ENCODE measurements around the gene DYNLT2. TPM values are rescaled to one million over a fixed set of nuclear protein-coding genes. Genes with fewer than 3 reads are reported as not detected.

Gene DYNLT2
- total and polyA plus RNA-seq, 2 of the 13 experiments (the other 11 are each of a cell fraction or from before 2014, with no cell fraction given), result 2.1 to 4.3 TPM

DNA sequence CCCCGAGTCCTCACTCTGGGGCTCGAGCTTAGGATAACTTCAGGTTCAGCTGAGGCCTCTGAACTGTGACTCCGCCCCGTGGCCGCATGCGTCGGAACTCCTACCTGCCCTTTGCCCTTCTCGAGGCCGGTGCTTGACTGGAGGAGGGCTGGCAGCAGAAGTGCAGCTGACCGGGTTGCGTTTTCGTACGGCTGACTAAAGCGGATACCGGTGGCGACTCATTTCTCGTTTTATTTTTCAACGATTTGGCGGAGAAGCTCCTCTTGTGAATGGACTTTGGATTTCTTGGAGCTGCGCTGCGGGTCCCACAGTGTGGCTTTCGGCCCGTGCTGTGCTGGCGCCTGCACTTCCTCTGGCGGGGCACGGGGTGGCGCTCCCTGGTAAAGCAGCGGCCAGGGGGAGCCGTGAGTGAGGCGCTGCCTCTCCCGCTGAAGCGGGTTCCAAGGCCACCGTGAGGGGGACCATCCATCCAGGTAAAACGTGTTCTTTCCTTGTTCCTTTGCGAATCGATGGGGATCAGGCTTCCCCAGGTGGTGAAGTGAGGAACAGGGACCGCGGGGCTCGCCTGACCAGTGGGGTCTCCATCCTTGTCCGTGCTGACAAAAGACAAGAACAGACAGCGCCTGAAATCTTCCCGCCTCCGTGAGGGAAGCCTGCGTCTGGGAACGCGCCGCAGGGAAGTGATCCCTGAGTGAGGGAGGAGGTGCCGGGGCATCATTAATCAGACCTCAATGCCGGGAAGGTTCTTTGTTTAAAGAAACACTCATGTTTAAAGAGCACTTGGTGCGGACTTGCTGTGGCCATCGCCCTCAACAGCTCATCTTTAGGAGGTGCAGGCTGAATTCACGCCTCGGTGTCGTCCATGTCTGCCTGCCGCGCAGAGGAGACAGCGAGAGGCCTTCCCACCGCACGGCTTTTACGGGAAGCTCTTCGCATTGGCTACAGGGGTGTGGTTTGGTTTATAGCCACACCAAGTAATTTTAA is 38.9 kb upstream of the DYNLT2 start (continued):
- TF ChIP-seq REXO4 (CRISPR knock-in tag; IDR thresholded peaks at IDR 0.05; ENCODE audit: borderline replicate concordance), result no peak; the same call in 1 of the 2 replicates
- TF ChIP-seq, protein P1, sequence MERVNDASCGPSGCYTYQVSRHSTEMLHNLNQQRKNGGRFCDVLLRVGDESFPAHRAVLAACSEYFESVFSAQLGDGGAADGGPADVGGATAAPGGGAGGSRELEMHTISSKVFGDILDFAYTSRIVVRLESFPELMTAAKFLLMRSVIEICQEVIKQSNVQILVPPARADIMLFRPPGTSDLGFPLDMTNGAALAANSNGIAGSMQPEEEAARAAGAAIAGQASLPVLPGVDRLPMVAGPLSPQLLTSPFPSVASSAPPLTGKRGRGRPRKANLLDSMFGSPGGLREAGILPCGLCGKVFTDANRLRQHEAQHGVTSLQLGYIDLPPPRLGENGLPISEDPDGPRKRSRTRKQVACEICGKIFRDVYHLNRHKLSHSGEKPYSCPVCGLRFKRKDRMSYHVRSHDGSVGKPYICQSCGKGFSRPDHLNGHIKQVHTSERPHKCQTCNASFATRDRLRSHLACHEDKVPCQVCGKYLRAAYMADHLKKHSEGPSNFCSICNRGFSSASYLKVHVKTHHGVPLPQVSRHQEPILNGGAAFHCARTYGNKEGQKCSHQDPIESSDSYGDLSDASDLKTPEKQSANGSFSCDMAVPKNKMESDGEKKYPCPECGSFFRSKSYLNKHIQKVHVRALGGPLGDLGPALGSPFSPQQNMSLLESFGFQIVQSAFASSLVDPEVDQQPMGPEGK (CRISPR knock-in tag; IDR thresholded peaks at IDR 0.05), result no peak; the same call in 1 of the 2 replicates
- TF ChIP-seq, protein P2, sequence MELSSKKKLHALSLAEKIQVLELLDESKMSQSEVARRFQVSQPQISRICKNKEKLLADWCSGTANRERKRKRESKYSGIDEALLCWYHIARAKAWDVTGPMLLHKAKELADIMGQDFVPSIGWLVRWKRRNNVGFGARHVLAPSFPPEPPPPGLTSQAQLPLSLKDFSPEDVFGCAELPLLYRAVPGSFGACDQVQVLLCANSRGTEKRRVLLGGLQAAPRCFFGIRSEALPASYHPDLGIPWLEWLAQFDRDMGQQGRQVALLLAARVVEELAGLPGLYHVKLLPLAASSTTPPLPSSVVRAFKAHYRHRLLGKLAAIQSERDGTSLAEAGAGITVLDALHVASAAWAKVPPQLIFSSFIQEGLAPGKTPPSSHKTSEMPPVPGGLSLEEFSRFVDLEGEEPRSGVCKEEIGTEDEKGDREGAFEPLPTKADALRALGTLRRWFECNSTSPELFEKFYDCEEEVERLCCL (CRISPR knock-in tag; IDR thresholded peaks at IDR 0.05; ENCODE audit: borderline replicate concordance), result no peak
- TF ChIP-seq, protein P3, sequence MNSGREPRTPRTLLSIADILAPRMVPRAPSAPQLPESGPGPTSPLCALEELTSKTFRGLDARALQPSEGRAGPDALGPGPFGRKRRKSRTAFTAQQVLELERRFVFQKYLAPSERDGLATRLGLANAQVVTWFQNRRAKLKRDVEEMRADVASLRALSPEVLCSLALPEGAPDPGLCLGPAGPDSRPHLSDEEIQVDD (CRISPR knock-in tag; IDR thresholded peaks at IDR 0.05; ENCODE audit: borderline replicate concordance), result no peak; the same call in 1 of the 2 replicates
- TF ChIP-seq, protein P4, sequence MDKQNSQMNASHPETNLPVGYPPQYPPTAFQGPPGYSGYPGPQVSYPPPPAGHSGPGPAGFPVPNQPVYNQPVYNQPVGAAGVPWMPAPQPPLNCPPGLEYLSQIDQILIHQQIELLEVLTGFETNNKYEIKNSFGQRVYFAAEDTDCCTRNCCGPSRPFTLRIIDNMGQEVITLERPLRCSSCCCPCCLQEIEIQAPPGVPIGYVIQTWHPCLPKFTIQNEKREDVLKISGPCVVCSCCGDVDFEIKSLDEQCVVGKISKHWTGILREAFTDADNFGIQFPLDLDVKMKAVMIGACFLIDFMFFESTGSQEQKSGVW (CRISPR knock-in tag; IDR thresholded peaks at IDR 0.05; ENCODE audit: borderline replicate concordance), result no peak
- TF ChIP-seq ZKSCAN8 (CRISPR knock-in tag; IDR thresholded peaks at IDR 0.05; ENCODE audit: borderline replicate concordance), result 0 out of 2 replicates have a peak, but pooled peaks have one; percentile 47
- TF ChIP-seq TRIM24 (CRISPR knock-in tag; IDR thresholded peaks at IDR 0.05), result no peak
- peak; percentile 80; the same call in 1 of the 2 replicates for TF ChIP-seq CBX5 (CRISPR knock-in tag; IDR thresholded peaks at IDR 0.05; ENCODE audit: borderline replicate concordance)
- peak; percentile 89; the same call in 1 of the 2 replicates for TF ChIP-seq ZNF619 (CRISPR knock-in tag; IDR thresholded peaks at IDR 0.05)
- TF ChIP-seq ZNF3 (CRISPR knock-in tag; IDR thresholded peaks at IDR 0.05), result no peak
- no peak for TF ChIP-seq NBN (conservative IDR thresholded peaks at IDR 0.05)
- TF ChIP-seq GLI4 (CRISPR knock-in tag; IDR thresholded peaks at IDR 0.05; ENCODE audit: borderline replicate concordance), result no peak; the same call in 1 of the 2 replicates
- no peak for TF ChIP-seq HNRNPK (IDR thresholded peaks at IDR 0.05; ENCODE audit: low read depth, low read length, poor library complexity, severe bottlenecking)
- TF ChIP-seq, protein P5, sequence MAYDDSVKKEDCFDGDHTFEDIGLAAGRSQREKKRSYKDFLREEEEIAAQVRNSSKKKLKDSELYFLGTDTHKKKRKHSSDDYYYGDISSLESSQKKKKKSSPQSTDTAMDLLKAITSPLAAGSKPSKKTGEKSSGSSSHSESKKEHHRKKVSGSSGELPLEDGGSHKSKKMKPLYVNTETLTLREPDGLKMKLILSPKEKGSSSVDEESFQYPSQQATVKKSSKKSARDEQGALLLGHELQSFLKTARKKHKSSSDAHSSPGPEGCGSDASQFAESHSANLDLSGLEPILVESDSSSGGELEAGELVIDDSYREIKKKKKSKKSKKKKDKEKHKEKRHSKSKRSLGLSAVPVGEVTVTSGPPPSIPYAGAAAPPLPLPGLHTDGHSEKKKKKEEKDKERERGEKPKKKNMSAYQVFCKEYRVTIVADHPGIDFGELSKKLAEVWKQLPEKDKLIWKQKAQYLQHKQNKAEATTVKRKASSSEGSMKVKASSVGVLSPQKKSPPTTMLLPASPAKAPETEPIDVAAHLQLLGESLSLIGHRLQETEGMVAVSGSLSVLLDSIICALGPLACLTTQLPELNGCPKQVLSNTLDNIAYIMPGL (CRISPR knock-in tag; IDR thresholded peaks at IDR 0.05; ENCODE audit: borderline replicate concordance in 1 of 2, low read depth in 1 of 2), result peak; percentile 98 to 99
- TF ChIP-seq, protein P6, sequence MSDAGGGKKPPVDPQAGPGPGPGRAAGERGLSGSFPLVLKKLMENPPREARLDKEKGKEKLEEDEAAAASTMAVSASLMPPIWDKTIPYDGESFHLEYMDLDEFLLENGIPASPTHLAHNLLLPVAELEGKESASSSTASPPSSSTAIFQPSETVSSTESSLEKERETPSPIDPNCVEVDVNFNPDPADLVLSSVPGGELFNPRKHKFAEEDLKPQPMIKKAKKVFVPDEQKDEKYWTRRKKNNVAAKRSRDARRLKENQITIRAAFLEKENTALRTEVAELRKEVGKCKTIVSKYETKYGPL (CRISPR knock-in tag; IDR thresholded peaks at IDR 0.05), result no peak
- TF ChIP-seq, protein P7, sequence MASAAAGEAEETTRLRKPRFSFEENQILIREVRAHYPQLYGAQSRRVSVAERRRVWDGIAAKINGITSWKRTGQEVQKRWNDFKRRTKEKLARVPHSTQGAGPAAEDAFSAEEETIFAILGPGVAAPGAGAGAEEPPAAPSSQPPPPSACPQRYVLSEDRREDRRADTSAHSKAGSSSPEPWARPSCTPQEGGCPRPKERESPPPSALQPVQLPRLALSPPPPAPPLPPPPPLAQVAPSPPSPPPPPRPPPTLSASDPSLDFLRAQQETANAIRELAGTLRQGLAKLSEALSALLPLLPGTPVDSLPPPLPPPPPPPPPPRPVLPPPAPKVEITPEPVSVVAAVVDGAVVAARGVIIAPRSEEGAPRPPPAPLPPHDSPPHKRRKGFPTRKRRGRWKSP (CRISPR knock-in tag; IDR thresholded peaks at IDR 0.05), result peak; percentile 67; the same call in 1 of the 2 replicates
- peak; percentile 59; the same call in 1 of the 2 replicates for TF ChIP-seq ZNF263 (CRISPR knock-in tag; IDR thresholded peaks at IDR 0.05)

Measured in HepG2 (cell line).